ENCODE data around the gene HEXIM2.

HEXIM2 gene

GRCh38 chr17:45138911-45139532 lies 22.7 kb upstream of the HEXIM2 start:
- H3K4me3 ChIP-seq (ENCODE audit: low read length), result no peak overlapping the region
- no peak for DNase-seq (ENCODE audit: low read depth)
- TF ChIP-seq, protein P1, sequence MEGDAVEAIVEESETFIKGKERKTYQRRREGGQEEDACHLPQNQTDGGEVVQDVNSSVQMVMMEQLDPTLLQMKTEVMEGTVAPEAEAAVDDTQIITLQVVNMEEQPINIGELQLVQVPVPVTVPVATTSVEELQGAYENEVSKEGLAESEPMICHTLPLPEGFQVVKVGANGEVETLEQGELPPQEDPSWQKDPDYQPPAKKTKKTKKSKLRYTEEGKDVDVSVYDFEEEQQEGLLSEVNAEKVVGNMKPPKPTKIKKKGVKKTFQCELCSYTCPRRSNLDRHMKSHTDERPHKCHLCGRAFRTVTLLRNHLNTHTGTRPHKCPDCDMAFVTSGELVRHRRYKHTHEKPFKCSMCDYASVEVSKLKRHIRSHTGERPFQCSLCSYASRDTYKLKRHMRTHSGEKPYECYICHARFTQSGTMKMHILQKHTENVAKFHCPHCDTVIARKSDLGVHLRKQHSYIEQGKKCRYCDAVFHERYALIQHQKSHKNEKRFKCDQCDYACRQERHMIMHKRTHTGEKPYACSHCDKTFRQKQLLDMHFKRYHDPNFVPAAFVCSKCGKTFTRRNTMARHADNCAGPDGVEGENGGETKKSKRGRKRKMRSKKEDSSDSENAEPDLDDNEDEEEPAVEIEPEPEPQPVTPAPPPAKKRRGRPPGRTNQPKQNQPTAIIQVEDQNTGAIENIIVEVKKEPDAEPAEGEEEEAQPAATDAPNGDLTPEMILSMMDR (IDR thresholded peaks at IDR 0.05; ENCODE audit: insufficient read depth, low read depth, low read length, missing control alignments), result no peak

GRCh38 chr17:45139533-45139920 lies 22.1 kb upstream of the HEXIM2 start:
- DNase-seq (ENCODE audit: low read depth), result no peak
- TF ChIP-seq, protein P1 (IDR thresholded peaks at IDR 0.05; ENCODE audit: insufficient read depth, low read depth, low read length, missing control alignments), result no peak
- H3K4me3 ChIP-seq (ENCODE audit: low read length), result no peak overlapping the region

DNA sequence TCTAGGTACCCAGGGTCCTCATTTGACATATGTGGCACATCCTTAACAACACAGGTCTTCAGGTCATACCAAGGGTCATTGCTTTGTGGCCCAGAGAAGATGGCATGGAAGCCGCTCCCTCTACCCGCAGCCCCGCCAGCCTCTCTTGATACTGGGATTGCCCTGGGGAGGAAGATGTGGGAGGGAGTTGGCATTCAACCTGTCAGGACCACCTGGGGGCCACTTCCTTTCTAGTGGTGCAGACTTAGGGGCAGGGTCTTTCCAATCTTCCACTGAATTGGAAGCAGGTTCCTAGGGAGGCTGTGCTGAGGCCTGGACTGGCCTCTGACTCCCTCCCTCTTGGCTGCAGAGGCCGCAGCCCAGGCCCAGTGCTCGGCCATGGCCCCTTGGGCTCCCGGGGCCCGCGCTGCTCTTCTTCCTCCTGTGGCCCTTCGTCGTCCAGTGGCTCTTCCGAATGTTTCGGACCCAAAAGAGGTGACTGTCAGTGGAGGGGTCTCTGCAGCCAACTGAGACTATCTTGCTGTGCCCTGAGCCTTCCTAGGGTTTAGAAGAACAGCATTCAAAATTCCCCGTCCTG lies 18.5 kb upstream of the HEXIM2 start:
- TF ChIP-seq, protein P1 (IDR thresholded peaks at IDR 0.05; ENCODE audit: insufficient read depth, low read depth, low read length, missing control alignments), result no peak
- H3K4me3 ChIP-seq (ENCODE audit: low read length), result no peak overlapping the region
- DNase-seq (ENCODE audit: low read depth), result no peak

- DNase-seq (ENCODE audit: low read depth), result peak; percentile 77
- H3K4me3 ChIP-seq (ENCODE audit: low read length), result peak overlapping the region; percentile 37
- TF ChIP-seq, protein P1 (IDR thresholded peaks at IDR 0.05; ENCODE audit: insufficient read depth, low read depth, low read length, missing control alignments), result no peak
Measured at GRCh38 chr17:45143767-45144198, 17.9 kb upstream of the HEXIM2 start.

GRCh38 chr17:45144199-45145034 lies 17.3 kb upstream of the HEXIM2 start:
- TF ChIP-seq, protein P1 (IDR thresholded peaks at IDR 0.05; ENCODE audit: insufficient read depth, low read depth, low read length, missing control alignments), result no peak
- DNase-seq (ENCODE audit: low read depth), result no peak
- peak overlapping the region; percentile 37 for H3K4me3 ChIP-seq (ENCODE audit: low read length)

- TF ChIP-seq, protein P1 (IDR thresholded peaks at IDR 0.05; ENCODE audit: insufficient read depth, low read depth, low read length, missing control alignments), result no peak
Measured at GRCh38 chr17:45145035-45145389, 16.7 kb upstream of the HEXIM2 start.

More at GRCh38 chr17:45145035-45145389, 16.7 kb upstream of the HEXIM2 start:
- DNase-seq (ENCODE audit: low read depth), result no peak
- H3K4me3 ChIP-seq (ENCODE audit: low read length), result no peak overlapping the region

Measured in epithelial cell of esophagus (primary cell).